Measurements from ENCODE around the gene ATG4A. TPM values are rescaled to one million over a fixed set of nuclear protein-coding genes. Genes with fewer than 3 reads are reported as not detected.

ATG4A gene, protein sequence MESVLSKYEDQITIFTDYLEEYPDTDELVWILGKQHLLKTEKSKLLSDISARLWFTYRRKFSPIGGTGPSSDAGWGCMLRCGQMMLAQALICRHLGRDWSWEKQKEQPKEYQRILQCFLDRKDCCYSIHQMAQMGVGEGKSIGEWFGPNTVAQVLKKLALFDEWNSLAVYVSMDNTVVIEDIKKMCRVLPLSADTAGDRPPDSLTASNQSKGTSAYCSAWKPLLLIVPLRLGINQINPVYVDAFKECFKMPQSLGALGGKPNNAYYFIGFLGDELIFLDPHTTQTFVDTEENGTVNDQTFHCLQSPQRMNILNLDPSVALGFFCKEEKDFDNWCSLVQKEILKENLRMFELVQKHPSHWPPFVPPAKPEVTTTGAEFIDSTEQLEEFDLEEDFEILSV
- total RNA-seq (2014; rRNA removed; shearing (Covaris generic)) = 12.9 and 17.1 TPM in 2 replicates

DNA sequence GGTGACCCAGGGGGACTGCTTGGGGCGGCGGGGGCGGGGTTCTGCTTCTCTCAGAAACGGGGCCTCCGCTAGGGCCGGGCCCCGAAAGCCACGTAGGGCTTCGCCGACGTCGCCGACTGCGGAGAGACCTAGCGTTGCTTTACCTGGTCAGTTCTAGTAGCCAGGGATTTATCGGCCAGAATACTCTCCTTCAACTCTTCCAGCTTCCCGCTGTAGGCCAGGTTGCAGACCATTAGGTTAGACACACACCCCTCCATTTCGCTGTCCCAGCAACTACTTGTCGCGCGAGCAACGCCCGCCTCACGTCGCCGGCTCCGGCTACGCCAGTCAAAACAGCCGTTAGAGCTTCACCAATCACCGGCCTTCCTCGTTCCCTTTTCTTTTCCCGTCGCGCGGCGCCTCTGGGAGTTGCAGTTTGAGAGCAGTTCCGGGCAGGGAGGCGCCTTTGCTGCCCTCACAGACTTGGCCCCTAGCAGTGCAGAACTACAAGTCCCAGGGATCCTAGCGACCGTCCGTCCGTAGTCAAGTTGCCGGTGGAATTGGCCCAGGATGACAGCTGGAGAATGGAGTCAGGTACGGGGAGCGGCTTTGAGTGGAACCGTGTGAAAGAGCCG lies at the start of gene ATG4A, which contains the start of gene PSMD10:
TSS of gene ATG4A (plus strand) at position 515 of the 614 bp plus-strand sequence. CDS start at position 564, 49 bp downstream.
TSS of gene PSMD10 (minus strand) at position 279 of the 614 bp plus-strand sequence. CDS start at position 257, 22 bp downstream.
- DNase-seq (ENCODE audit: low read depth) = peak; percentile 95

DNA sequence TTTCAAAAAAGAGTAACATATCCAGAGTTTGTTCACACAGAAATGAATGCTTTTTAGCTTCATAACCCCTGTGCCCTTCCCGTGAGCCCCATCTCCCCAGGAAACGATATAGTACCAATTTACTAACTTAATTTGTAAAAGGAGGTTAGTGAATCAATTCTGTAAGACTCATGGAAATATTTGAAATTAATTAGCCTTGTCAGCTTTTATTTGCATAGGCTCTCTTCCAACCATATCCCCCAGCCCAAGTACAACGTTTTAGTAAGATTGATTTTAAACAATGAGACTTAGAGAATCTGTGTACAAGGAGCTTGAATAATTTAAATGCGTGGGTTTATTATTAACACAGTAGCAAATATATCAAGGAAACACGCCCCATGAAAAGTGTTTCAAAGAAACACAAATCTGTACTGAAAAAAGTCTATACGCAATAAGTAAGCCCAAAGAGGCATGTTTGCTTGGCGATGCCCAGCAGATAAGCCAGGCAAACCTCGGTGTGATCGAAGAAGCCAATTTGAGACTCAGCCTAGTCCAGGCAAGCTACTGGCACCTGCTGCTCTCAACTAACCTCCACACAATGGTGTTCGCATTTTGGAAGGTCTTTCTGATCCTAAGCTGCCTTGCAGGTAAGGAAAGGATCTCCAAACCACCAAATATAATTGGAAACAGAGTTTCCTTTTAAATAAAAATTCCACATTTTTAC lies 46.9 kb upstream of the ATG4A start, which contains the start of gene VSIG1:
TSS of gene VSIG1 (plus strand) at position 512 of the 703 bp plus-strand sequence. CDS start at position 578, 66 bp downstream.
- no peak for DNase-seq (ENCODE audit: low read depth)

DNA sequence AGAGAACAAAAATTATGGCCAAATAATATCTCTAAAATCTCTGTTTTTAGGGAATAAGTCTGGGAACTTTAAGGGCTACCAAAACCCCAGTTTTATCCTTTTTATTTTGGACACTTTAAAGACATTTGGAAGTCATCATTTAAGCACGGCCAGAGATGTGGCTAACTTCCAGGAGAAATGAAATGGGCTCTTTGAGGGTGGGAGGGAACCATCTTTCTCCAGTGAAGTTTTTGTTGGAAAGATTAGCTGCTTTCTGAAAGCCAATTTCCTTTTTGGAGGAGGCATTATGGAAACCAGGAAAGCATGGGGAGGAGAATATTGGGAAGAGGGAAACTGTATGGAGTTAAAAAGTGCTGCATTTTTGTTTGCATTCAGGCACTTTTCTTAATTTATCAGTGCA lies 41.9 kb upstream of the ATG4A start:
- DNase-seq (ENCODE audit: low read depth) = no peak

DNA sequence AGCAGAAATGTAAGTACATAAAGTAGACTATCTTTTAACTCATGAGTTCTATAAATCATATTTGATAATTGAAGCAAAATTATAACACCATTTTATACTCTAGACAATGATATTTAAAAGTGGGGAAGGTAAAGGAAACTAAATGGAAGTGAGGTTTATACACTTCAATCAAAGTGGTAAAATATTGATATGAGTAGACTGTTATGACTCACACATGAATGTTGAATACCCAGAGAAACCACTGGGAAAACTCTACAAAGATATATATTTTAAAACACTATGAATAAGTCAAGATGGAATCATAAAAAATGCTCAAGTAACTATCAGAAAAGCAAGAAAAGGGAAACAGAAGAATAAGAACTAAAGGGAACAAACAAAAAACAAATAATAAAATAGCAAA lies 38.4 kb upstream of the ATG4A start:
- no peak for DNase-seq (ENCODE audit: low read depth)

DNA sequence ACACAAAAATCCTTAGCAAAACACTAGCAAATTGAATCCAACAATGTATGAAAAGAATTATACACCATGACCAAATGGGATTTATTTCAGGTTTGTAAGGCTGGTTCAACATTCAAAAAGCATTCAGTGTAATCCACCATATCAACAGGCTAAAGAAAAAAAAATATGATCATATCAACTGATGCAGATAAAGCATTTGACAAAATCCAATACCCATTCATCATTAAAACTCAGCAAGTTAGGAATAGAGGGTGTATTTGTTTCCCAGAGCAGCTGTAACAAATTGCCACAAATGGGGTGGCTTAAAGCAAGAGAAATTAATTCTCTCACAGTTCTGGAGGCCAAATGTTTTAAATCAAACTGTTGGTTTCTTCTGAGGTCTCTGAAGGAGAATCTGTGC lies 36.0 kb upstream of the ATG4A start:
- no peak for DNase-seq (ENCODE audit: low read depth)

DNA sequence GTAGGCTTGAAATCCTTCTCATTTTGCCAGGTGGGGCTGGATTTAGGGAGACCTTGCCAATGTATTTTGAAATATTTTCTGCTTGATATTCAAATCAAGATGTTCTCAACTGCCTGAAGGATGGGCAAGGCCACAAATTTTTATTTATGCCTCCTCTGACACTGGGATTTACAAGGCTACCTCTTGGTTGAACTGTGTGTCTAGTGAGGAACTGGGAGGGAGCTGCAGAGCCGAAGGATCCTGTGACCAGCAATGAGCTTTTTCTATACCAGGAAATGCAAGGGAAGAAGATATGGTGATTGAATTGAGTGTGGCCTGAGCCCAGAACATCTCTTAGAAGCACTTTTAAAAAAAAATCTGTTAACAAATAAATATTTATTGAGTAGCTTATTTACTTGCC lies 31.8 kb upstream of the ATG4A start:
- DNase-seq (ENCODE audit: low read depth) = no peak

DNA sequence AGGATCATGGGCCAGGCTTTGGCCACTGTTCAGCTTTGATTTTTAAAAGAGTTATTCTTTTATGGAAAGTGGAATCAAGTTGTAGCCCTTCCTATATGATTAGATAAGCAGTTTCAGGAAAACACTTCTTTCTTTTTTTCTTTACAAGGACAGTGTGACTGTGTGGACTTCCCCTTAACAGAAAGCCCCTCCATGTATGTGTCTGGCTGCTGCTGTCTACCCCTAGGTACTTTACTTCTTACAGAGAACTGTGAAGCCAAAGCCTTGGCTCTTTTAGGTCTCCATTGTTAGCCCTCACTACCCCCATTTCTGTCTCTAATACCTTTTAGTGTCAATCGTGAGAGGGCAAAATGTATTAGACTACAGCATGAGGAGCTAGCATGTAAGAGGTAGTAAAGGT lies 27.6 kb upstream of the ATG4A start:
- DNase-seq (ENCODE audit: low read depth) = no peak

DNA sequence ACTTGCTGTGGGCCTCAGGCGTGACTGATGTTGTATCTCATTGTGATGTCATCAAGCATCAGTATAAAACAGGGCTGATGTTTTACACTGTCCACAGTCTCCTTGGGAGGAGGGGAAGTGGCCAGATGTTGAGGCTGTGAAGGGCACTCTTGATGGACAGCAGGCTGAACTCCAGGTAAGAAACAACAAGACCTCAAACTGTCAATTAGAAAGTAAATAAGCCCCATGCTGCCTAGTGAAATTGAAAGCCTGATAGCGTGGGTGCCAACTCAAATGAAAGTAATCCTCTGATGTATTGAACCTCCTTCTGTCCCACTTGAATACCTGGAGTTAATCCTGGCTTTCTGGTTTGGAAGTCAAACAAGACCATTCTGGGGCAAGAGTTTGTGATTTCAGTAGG lies 27.0 kb upstream of the ATG4A start:
- no peak for DNase-seq (ENCODE audit: low read depth)

DNA sequence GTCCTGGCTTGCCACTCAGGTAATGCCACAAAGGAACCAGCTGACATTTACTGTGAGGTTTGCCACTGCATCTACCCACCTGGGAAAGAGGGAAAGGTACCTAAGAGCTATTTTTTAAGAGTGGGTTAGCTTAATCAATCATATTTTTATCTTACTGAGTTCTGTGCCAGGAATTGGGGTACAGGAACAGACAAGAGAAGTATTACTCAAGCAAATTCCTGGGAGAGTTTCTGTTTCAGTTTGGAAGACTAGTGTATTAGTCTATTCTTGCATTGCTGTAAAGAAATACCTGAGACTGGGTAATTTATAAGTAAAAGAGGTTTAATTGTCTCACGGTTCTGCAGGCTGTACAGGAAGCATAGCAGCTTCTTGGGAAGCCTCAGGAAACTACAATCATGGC lies 23.5 kb upstream of the ATG4A start:
- no peak for DNase-seq (ENCODE audit: low read depth)

DNA sequence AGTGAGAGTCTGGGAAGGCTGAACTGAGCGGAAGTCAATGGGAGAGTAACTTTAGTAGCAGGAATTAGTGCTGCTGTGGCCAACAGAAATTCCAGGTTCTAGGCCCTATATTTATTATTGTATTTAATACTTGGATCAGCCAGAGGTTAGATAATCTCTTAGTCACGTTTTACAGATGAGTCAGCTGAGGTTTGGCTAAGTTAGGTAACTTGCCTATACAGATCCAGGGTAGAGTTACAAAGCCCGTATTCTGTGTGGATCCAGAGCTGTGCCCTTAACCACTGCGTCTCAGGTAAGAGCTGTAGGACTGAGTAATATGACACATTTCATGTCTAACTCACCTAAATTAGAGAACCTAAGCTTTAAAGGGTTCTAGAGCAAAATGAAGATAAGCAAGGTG lies 20.7 kb upstream of the ATG4A start:
- peak; percentile 43 for DNase-seq (ENCODE audit: low read depth)

DNA sequence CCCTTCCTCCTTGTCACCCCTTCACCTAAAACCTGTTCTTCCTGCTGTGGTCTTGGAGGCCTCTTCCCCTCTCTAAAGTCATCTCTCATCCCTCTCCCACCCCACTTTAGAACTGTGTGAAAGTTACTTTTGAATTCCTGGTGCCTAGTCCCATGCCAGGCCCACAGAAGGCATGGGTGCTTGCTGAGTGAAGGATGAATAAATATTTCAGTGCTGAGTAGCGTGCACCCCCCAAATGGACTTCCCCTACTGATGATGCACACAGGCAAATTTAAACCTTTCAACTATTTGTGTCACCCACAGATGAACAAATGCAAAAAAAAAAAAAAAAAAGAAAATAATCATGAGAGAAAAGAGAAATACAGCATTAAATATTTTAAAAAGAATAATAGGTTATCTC lies 20.0 kb upstream of the ATG4A start:
- DNase-seq (ENCODE audit: low read depth) = peak; percentile 3

DNA sequence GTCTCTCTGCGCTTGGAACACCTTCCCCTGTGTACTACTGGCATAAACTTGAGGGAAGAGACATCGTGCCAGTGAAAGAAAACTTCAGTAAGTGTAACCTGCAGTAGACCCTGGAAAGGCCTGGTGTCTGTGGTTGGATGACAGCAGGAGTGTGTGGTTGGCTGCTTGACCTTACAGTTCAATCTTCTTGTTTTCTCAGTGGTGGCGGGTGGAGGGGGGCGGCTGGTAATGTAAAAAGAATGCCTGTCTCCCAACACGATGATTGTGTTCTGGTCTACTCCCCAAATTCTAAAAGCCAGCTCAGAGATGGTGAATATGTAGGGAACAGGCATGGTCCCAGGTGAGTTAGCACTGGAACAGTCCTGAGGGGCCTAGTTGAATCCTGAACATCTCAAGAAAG lies 18.8 kb upstream of the ATG4A start:
- DNase-seq (ENCODE audit: low read depth) = peak; percentile 54

DNA sequence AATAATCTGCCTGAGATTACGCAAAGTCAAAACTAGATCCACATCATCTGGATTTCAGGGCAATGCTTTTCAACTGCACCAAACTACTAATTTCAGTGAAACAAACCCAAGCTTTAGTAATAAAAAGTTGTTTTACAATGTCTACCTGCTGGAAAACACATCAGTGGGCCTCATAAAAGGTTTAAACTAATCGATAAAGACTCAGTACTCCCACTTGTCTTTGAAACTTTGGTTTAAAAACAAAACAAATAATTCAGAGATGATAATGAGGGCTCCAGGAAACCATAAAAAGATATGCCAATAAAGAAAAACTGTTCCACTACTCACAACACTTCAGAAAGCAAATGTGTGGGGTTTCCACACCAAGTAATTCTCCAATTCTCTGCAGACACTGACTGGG lies 10.5 kb upstream of the ATG4A start:
- DNase-seq (ENCODE audit: low read depth) = no peak

DNA sequence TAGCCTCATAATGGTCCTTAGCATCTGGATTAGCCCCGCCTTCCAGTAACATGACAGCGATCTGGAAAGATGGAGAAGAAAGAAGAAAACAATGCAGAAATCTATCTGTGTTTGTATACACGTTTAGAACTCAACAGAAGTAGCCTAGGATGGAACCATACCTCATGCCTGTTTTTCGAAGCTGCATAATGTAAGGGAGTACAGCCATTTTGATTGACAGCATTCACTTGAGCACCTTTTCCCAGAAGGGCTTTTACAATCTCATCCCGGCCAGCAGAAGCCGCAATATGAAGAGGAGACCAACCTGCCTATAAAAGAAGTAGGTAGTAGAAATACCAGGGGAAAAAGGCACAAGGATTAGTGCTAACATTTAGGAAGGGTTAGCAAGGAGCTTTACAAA lies 3.8 kb upstream of the ATG4A start:
- DNase-seq (ENCODE audit: low read depth) = no peak

DNA sequence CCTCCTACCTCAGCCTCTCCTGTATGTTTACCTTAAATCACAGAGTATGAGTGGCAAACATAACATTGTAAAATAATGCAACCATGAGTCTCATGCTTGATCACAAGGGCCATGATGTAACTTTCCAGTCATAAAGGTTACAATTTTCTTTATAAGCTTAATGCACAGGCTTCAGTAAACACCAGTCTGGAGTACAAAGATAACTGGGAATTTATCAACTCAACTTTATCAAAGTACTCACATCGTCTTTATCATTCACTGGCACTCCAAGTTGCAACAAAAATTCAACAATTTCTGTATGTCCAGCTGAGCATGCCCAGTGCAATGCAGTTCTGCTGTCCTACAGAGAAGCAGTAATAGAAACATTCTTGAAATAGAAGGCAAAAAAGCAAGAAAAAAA lies 3.1 kb upstream of the ATG4A start:
- DNase-seq (ENCODE audit: low read depth) = no peak

DNA sequence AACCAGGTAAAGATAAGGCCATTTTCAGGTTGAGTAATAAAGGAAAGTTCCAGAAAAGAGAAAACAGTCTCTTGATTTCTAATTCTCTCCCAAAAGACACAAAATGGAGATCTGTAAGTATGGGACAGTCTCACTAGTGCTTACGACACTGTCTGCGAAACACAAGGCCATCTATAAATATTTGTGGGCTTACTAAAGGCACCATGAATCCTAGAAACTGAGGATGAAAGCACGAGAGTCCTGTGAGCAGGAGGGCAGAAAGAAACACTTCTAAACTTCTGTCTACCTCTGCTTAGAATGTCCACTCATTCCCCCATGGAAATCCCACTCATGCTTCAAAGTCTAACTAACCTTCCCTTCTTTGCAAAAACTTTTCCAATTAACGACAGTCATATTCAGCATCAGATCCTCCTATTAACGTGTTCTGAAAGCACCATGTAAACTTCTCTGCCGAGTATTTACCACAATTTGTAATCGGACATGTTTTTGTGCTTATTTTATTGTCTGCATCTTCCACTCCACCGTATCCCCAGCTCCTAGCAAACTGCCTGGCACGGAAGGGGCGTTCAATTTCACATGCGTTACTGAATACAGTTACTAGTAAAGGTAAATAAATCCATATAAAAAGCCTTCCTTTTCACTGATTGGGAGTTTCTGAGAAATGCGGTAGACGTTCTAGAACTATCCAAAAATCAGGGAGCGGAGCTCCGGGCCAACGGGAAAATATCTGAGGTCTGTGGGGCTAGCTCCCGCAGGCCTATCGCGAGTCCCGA lies 901 bp upstream of the ATG4A start:
- DNase-seq (ENCODE audit: low read depth) = peak; percentile 4

DNA sequence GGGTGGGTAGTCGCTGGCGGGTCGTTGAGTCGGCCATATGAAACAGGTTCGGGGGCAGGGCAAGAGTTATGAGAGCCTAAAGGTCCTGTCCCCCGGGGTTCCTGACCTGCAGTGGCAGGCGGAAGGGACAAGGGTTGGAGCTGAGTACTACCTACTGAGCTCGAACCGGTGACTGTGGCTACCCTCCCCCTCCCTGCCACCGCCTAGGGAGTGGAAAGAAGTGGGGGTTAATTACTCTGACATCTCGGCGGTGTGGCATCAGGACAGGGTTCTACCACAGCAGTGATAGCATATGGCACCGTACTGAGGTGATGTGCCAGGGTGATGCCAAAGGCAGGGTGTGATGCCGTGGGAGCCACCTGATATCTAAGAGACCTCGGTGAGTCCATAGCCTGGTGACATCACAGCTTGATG lies 307 bp downstream of the ATG4A start:
- no peak for DNase-seq (ENCODE audit: low read depth)

DNA sequence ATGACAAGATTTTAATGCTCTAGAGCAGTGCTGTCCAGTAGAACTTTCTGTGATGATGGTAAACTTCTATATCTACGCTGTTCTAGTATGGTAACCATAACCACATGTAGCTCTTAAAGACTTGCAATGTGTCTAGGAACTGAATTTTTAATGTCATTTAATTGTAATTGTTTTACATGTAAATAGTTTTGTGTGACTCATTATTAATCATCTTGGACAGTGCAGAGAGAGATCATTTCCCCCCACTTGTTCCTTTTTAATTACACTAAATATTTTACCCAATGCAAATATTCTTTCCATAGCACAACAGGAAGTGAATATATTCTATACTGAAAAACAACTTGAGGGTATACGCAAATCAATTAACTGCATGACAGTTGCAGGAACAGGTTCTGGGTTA lies 5.8 kb downstream of the ATG4A start:
- no peak for DNase-seq (ENCODE audit: low read depth)

DNA sequence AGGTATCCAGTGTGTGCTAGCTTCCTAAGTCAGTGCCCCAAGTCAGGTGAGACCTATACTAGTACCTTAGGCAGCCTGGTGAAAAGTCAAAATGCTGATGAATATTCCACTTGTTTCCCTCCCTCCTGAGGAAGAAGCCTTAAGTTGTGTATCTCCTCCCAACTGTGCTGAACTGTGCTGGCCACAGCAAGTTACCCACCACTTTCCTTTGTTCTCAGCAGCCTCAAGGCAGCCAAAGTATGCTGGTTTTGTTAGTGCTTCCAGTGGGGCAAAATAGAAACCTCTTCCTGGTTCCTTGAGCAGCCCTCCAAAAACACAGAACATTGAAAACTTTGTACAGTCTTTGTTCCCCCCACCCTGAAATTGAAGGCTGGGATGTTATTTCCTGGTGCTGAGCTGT lies 13.9 kb downstream of the ATG4A start:
- DNase-seq (ENCODE audit: low read depth) = no peak

DNA sequence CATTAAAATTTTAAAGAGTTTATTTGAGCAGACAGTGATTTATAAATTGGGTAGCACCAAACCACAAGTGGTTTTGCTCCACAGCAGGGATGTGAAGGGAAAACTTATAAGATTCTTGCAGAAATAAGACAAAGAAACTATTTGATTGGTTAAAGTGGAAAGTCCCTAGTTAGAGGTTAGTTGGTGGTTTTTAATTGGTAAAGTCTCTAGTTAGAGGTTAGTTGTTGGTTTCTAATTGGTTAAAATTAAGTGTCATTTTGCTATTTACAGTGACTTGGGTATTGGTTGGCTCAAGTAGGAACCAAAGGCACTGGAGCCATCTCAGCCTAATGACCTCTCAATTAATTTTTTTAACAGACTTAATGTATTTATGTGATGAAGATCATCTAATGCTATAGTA lies 23.0 kb downstream of the ATG4A start:
- DNase-seq (ENCODE audit: low read depth) = no peak

DNA sequence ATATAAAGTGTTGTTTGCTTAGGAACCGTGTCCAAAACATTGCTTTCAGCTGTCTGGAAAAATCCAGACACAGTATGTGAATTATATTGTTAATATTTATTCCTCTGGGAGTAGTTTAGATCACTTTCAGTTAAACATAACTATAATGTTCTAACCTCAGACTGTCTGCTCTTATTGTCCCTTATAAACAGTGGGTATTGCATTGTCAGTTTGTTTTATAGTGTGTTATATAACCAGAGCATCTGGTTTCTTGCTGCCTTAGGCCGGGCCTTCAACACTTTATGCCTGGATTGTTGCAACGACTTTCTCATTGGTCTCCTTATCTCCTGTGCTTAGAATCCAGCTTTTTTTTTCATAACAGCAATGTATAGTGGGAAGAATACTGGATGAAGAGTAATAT lies 26.4 kb downstream of the ATG4A start:
- DNase-seq (ENCODE audit: low read depth) = no peak

DNA sequence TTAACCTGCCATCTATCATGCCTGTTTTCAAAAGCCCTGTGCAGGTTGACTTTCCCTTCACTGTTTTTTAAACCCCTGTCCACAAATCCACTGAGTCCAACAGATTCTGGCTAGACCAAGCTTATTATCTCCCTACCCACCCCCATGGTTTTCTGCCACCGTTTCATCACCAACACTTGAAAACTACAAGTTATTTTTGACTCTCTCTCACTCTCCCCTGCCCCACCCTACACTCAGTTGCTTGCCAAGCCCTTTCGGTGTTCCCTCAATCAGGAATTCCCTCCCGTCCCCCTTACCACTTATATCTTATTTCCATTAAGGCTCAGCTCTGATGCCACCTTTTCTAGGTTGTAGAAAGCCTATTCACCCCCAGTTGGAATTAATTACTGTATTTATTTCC lies 29.7 kb downstream of the ATG4A start:
- no peak for DNase-seq (ENCODE audit: low read depth)

Measured in Daoy (cell line).